Effector memory CD4-positive, alpha-beta T cell (primary cell): ENCODE data around the gene PPFIA1.
"Not testable (repeated sequence)": the region's sequence is repeated elsewhere in the genome, so short reads cannot be mapped to it uniquely, and the experiment has no call there.

Experiments used
- DNase-seq, 3 donors: peaks; one replicate each; pipeline ENCODE4 v3.0.0-alpha.2; 2020
- H3K27ac ChIP-seq: 2 replicates; pipeline ENCODE4 v1.7.0; 2013; ENCODE audit warnings: mild to moderate bottlenecking, low read length, moderate library complexity; ENCODE audit not compliant: insufficient read depth, poor library complexity, severe bottlenecking
- H3K27me3 ChIP-seq: replicated peaks from 2 replicates; pipeline ENCODE4 v1.7.0; 2013; ENCODE audit warnings: mild to moderate bottlenecking, low read length; ENCODE audit not compliant: insufficient read depth, control insufficient read depth, poor library complexity, severe bottlenecking
- H3K36me3 ChIP-seq: 2 replicates; pipeline ENCODE4 v1.7.0; 2013; ENCODE audit warnings: mild to moderate bottlenecking, low read length, moderate library complexity; ENCODE audit not compliant: control insufficient read depth, insufficient read depth
- H3K4me1 ChIP-seq: 2 replicates; pipeline ENCODE4 v1.7.0; 2013; ENCODE audit warnings: low read length, mild to moderate bottlenecking; ENCODE audit not compliant: control insufficient read depth, insufficient read depth, poor library complexity, severe bottlenecking
- H3K4me3 ChIP-seq: 2 replicates; pipeline ENCODE4 v1.7.0; 2013; ENCODE audit warnings: low read length, low read depth, mild to moderate bottlenecking; ENCODE audit not compliant: insufficient read depth, poor library complexity, severe bottlenecking
- H3K9me3 ChIP-seq: 2 replicates; pipeline ENCODE4 v1.7.0; 2013; ENCODE audit warnings: mild to moderate bottlenecking, low read length, moderate library complexity; ENCODE audit not compliant: control insufficient read depth

Gene PPFIA1

DNA sequence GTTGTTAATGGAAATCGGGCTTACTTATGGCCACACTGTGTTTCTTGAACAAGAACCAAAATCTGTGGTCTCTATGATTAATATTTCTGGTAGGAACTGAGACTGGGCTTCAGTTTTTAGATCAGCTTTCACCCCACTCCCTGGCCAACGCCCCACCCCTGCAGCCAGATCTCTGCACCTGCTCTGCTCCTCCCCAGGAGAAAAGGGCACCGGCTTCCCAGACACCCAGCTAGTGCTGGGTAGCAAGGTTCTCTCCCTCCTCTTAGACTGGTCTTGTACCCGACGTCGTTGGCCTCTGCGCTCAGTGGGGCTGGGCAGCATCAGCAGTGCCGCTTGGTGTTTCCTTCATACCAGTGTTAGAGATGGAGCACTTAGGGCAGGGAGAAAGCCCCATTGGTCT, 110.9 kb downstream of the PPFIA1 start:
- Histone ChIP-seq H3K4me1 (no peaks in the 10 kb centered on the region), H3K27me3 (no peaks in the 10 kb centered on the region), H3K27ac (no peak overlapping the region), H3K4me3 (no peak overlapping the region), H3K36me3 (peaks cover 44% of the 10 kb centered on the region), H3K9me3 (no peaks in the 10 kb centered on the region)
- DNase-seq, result no peak

DNA sequence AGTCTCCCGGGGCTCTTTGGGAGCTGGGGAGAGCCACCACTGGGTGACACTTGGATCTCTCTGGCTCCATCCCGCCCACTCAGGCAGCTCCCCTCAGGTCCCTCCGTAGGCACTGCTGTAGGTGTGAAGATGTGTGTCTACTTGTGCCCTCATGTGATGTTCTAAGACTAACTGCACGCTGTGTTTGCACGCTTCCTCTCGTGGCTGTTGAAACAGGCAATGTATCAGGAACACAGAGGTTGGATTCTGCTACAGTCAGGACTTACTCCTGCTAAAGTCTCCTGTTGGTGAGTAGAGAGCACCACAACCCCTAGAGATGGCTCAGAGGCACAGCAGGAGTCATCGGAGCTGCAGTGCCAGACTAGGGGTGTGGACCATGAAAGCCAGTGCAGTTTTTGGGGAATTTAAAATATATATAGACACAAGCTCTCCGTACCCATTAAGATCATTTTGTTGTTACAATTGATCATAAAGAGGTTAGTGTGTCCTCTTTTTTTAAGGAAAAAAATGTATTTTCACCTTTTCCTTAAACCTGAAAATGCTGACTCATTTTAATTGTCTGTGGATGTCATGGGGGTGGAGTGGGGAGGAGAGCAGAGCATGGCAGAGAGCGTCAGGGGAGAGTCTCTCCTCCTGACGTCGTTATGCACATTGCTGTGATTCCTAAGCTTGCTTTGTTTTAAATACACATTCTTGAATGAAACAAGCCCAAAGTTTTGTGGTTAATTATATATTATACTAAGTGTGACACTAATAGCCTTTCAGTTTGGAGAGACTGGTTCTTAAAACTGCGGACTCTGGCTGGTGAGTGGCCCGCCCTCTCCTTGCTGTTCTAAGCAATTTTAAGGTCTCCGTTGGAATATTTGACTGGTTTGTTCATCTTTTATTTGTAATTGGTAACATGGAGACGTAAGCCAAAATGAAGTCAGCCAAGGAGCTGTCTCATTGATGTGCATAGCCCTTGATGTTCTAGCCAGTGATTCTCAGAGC, 111.7 kb downstream of the PPFIA1 start:
- Histone ChIP-seq H3K27ac (no peak overlapping the region), H3K4me3 (no peak overlapping the region), H3K27me3 (no peaks in the 10 kb centered on the region)

DNA sequence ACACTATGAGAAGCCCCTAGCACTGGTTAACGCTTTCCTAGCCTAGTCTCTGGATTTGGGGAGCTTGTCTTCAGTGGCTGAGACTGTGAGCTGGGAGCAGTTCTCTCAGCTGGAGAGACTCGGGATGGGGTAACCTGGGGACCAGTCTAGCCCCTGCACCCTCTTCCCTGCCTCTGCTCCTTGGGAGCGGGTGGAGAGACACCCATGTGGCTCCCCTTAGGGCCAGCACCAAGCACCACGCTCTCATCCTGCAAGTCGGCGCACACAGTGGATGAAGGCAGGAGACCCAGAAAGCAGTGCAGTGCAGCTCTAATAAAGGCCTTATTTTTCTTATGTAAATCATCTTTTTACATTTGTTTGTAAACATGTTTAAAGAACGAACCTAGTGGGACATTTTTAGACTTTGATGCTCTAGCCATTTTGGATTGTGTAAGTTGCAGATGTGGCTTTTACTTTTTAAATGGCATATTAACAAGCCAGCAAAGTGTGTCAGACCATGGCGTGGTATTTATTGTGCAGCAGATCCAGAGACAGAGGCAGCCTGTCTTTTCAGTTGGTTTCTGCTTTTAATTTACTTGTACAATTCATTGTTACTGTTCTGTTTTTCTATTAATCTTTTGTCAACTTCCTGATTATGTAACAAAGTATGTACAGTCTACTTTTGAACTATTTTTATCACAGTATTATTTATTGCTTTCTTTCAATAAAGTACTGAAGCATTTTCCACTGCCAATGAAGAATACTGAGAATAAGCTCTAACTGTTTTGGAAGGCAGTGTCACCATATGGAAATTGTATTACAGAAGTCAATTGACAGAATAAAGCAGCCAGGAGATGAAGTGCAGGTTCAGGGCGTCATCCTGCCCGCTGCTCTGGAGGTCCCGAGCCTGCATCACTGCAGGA, 113.4 kb downstream of the PPFIA1 start:
- Histone ChIP-seq H3K9me3 (no peaks in the 10 kb centered on the region), H3K4me3 (no peak overlapping the region), H3K27ac (no peak overlapping the region), H3K36me3 (peaks cover 20% of the 10 kb centered on the region), H3K27me3 (no peaks in the 10 kb centered on the region), H3K4me1 (no peaks in the 10 kb centered on the region)
- DNase-seq, result no peak

More for the DNA sequence above, 111.7 kb downstream of the PPFIA1 start:
- peaks cover 37% of the 10 kb centered on the region for H3K36me3 ChIP-seq
- no peaks in the 10 kb centered on the region for H3K4me1 ChIP-seq
- no peaks in the 10 kb centered on the region for H3K9me3 ChIP-seq
- DNase-seq, result no peak

DNA sequence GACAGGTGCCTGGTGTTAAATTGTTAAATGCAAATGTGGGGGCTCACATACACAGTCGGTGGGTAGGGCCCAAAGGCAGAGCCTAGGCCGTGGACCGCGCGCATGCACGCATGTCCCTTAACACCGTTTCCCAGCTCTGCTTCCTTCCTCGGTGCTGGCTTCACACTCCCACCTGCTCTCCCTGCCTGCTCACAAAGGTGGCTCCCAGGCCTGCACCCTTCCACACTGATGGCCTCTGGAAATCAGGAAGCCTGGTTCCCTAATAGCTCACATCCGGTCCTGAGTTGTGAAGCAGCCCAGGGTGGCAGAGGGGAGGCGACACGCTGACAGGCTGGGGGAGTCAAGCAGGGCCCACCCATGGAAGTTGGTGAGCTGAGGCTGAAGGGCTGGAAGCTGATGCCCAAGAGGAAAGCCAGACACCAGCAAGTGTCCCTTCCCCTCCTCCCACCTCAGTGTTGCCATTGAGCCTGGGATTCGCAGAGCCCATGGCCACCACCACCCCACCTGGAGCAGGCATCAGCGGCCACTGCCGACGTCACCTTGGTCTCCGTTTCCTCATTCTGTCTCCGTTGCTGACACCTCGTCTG, 114.2 kb downstream of the PPFIA1 start:
- no peak overlapping the region for H3K27ac ChIP-seq
- DNase-seq, result no peak
- H3K4me3 ChIP-seq, result no peak overlapping the region
- no peaks in the 10 kb centered on the region for H3K9me3 ChIP-seq
- no peaks in the 10 kb centered on the region for H3K4me1 ChIP-seq
- no peaks in the 10 kb centered on the region for H3K27me3 ChIP-seq
- peaks cover 20% of the 10 kb centered on the region for H3K36me3 ChIP-seq

DNA sequence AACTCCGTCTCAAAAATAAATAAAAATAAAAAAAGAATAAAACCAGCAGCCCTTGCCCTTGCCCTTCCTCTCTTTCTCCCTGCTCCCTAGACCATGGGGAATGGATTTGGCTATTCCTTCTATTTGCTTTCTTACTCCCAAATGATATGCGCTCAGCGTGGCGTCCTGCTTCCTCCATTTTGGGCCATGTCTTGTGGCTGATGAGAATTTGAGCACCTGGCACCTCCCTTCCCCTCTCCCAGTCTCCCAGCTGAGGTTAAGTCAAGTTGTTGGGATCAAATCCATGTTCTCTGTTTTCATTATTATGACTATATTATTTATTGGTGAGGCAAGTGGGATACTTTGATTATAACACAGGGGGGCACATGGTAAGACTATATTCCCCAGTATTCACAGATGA, 117.1 kb downstream of the PPFIA1 start:
- H3K27ac ChIP-seq, result no peak overlapping the region
- peaks cover 5% of the 10 kb centered on the region for H3K36me3 ChIP-seq
- DNase-seq, result no peak
- H3K4me1 ChIP-seq, result no peaks in the 10 kb centered on the region
- no peaks in the 10 kb centered on the region for H3K9me3 ChIP-seq
- no peak overlapping the region for H3K4me3 ChIP-seq
- no peaks in the 10 kb centered on the region for H3K27me3 ChIP-seq

DNA sequence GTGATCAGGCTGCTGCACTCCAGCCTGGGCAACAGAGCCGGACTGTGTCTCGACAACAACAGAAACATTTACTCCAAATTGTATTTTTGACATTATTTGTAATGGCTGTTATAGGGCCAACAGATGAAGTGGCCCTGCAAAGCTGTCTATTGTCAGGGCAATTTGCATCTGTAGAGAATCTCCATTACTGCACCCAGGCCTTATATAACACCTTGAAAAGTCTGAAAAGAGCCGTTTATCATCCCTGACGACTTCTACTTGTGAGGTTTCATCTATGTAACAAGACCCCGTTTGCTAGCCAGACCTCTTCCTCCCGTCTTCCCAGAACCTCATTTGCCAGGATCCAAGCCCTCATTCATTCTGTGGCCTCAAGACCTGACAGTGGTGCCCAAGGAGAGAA, 118.7 kb downstream of the PPFIA1 start:
- Histone ChIP-seq H3K27ac (no peak overlapping the region), H3K36me3 (no peaks in the 10 kb centered on the region), H3K9me3 (no peaks in the 10 kb centered on the region), H3K4me1 (no peaks in the 10 kb centered on the region), H3K27me3 (no peaks in the 10 kb centered on the region), H3K4me3 (no peak overlapping the region)
- no peak for DNase-seq

DNA sequence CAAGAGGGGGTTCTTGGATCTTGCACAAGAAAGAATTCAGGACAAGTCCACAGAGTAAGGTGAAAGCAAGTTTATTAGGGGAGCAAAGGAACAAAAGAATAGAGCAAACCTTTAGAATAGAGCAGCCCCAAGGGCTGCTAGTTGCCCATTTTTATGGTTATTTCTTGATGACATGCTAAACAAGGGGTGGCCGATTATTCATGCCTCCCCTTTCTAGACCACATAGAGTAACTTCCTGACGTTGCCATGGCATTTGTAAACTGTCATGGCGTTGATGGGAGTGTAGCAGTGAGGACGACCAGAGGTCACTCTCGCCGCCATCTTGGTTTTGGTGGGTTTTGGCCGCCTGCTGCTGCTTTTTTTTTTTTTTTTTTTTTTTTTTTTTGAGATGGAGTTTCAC, 120.4 kb downstream of the PPFIA1 start:
- not testable (repeated sequence) for H3K9me3 ChIP-seq, H3K4me3 ChIP-seq, H3K27me3 ChIP-seq, H3K4me1 ChIP-seq, DNase-seq, H3K27ac ChIP-seq, H3K36me3 ChIP-seq

DNA sequence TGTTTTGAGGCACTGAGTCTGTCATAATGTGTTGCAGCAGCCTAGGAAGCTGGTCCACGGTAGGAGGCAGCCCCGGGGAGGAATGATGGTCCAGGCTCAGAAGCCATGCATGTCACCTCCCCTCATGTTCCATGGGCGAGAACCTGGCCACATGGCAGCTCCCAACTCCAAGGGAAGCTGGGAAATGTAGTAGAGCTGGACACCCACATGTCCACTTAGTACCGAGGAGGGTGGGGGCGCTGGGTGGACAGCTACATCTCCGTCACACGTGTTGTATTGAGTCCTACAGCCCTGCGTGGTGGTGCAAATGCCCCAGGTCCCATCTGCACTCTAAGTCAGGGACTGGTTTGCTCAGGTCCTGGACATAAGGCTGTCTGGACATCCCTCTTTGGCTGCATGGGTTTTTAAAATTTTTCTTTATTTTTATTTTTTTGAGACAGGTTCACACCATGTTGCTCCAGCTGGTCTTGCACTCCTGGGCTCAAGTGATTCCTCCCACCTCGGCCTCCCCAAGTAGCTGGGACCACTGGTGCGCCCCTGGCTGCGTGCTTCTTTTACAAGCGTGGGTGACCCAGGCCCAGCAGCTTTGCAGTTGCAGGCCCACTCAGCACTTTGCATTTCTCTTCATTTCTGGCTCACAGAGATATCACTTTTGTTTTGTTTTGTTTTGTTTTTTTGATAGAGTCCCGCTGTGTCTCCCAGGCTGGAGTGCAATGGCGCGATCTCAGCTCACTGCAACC, 123.9 kb downstream of the PPFIA1 start:
- H3K9me3 ChIP-seq, result no peaks in the 10 kb centered on the region
- peaks cover 16% of the 10 kb centered on the region for H3K4me1 ChIP-seq
- no peak overlapping the region for H3K4me3 ChIP-seq
- H3K27ac ChIP-seq, result no peak overlapping the region
- H3K27me3 ChIP-seq, result no peaks in the 10 kb centered on the region
- DNase-seq, result no peak
- H3K36me3 ChIP-seq, result no peaks in the 10 kb centered on the region

DNA sequence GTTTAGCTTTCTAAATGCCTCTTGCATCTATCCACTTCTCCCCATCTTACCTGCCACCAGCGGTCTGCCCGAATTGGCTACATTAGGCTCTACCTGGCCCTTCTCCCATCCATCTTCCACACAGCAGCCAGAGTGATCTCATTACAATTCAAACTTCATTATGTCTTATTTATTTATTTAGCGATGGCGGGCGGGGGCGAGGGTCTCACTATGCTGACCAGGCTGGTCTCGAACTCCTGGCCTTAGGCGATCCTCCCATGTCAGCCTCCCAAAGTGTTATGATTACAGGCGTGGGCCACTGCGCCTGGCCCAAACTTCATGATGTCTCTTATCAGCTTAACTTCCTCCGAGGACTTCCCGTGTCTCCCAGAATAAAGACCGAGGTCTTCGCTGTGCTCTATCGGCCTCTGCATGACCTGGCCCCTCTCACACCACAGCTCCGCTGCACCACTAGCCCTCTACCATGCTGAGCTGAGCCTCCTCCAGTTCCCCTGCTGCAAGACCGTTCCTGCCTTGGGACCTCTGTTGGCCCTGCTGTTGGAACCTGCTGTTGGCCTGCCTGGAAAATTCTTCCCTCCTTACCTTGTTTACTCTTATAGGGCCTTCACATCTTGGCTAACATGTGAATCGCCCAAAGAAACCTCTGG, 127.0 kb downstream of the PPFIA1 start:
- no peaks in the 10 kb centered on the region for H3K27me3 ChIP-seq
- H3K27ac ChIP-seq, result no peak overlapping the region

More for the DNA sequence above, 127.0 kb downstream of the PPFIA1 start:
- DNase-seq, result no peak
- Histone ChIP-seq H3K9me3 (no peaks in the 10 kb centered on the region), H3K4me3 (peak overlapping the region; percentile 64), H3K4me1 (peaks cover 16% of the 10 kb centered on the region), H3K36me3 (no peaks in the 10 kb centered on the region)
